ENCODE results near the gene SEMA4C. TPM values are rescaled to one million over a fixed set of nuclear protein-coding genes. Genes with fewer than 3 reads are reported as not detected.

Gene SEMA4C
- polyA plus RNA-seq, 1 donor (not counting 4 experiments of a cell fraction or from before 2014, with no cell fraction given): 7.5 TPM

GRCh38 chr2:96870626-96871255, 861 bp upstream of the SEMA4C start:
- Histone ChIP-seq H3K9me3 (ENCODE audit: control insufficient read depth, low read depth, low read length) (no peaks in the 10 kb centered on the region), H4K20me1 (ENCODE audit: control insufficient read depth, extremely low read depth, insufficient read depth, low read length) (no peaks in the 10 kb centered on the region), H3K79me2 (ENCODE audit: control insufficient read depth, insufficient read depth, low read length) (peaks cover 9% of the 10 kb centered on the region), H3K27ac (ENCODE audit: control insufficient read depth, insufficient read depth, low read length) (no peak overlapping the region), H3K27me3 (ENCODE audit: control insufficient read depth, extremely low read depth, insufficient read depth, low read length) (no peaks in the 10 kb centered on the region), H3K4me2 (ENCODE audit: control insufficient read depth, extremely low read depth, insufficient read depth, low read depth, low read length) (peak overlapping the region; percentile 11), H2AFZ (ENCODE audit: control insufficient read depth, low read length) (peak overlapping the region; percentile 65), H3K36me3 (ENCODE audit: control insufficient read depth in 2 of 2, extremely low read depth in 1 of 2, insufficient read depth in 2 of 2, low read length in 2 of 2) (peaks cover 4 to 9% of the 10 kb centered on the region in 2 experiments), H3K4me3 (ENCODE audit: control insufficient read depth in 2 of 3, extremely low read depth in 1 of 3, insufficient read depth in 2 of 3, low read depth in 1 of 3, low read length in 3 of 3) (peak overlapping the region in 2 of 3 experiments; percentile 33 to 80), H3K9ac (ENCODE audit: control insufficient read depth, extremely low read depth, insufficient read depth, low read length) (no peak overlapping the region), H3K4me1 (ENCODE audit: control insufficient read depth, extremely low read depth, insufficient read depth, low read length) (peaks cover 42% of the 10 kb centered on the region), H3K9me1 (ENCODE audit: control insufficient read depth, extremely low read depth, insufficient read depth, low read length) (peaks cover 3% of the 10 kb centered on the region)
- FAIRE-seq: peak; percentile 39
- DNase-seq (ENCODE audit: low read depth, low spot score): no peak
- dilution Hi-C loops (cut with MboI; ENCODE audit: extremely low pct_ligation_motif_present, low sequenced_read_pairs): no loop called here
- TF ChIP-seq CTCF (optimal IDR thresholded peaks at IDR 0.05 in 1 of 3, IDR thresholded peaks at IDR 0.05 in 1 of 3, conservative IDR thresholded peaks at IDR 0.05 in 1 of 3; ENCODE audit: extremely low read depth in 1 of 3, insufficient read depth in 2 of 3, low read length in 3 of 3): no peak
- TF ChIP-seq EZH2 (IDR thresholded peaks at IDR 0.05; ENCODE audit: low read length): no peak

DNA sequence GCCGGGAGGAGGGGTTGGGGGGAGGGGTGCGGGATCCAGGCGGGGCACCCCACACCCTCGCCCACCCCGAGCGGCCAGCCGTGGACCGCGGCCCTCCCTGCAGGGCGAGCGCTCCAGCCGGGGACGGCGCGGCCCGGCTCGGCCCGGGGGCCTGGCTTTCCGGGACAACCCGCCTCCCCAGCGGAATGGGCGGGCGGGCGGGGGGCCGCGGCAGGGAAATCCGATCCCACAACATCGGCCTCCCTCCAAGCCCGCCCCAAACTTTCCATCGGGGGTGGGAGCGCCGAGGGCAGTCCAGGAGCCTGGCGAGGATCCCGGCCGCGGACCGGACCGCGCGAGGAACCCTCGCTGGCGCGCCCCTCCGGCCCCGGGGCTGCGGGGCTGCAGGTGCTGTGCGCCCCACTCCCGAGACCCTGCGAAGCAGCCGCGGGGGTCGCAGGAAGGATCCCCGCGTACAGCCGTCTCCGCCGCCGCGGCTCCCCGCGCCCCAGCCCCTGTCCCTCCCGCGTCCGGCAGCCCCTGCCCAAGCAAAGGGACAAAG, 529 bp downstream of the SEMA4C start:
- Histone ChIP-seq H3K4me1 (ENCODE audit: control insufficient read depth, extremely low read depth, insufficient read depth, low read length) (peaks cover 38% of the 10 kb centered on the region), H3K9ac (ENCODE audit: control insufficient read depth, extremely low read depth, insufficient read depth, low read length) (peak overlapping the region; percentile 60), H2AFZ (ENCODE audit: control insufficient read depth, low read length) (peak overlapping the region; percentile 3), H3K36me3 (ENCODE audit: control insufficient read depth in 2 of 2, extremely low read depth in 1 of 2, insufficient read depth in 2 of 2, low read length in 2 of 2) (peaks cover 16 to 21% of the 10 kb centered on the region in 2 experiments), H3K9me3 (ENCODE audit: control insufficient read depth, low read depth, low read length) (no peaks in the 10 kb centered on the region), H4K20me1 (ENCODE audit: control insufficient read depth, extremely low read depth, insufficient read depth, low read length) (no peaks in the 10 kb centered on the region), H3K27me3 (ENCODE audit: control insufficient read depth, extremely low read depth, insufficient read depth, low read length) (no peaks in the 10 kb centered on the region), H3K4me3 (ENCODE audit: control insufficient read depth in 2 of 3, extremely low read depth in 1 of 3, insufficient read depth in 2 of 3, low read depth in 1 of 3, low read length in 3 of 3) (peak overlapping the region; percentile 75 to 90 (median 80)), H3K79me2 (ENCODE audit: control insufficient read depth, insufficient read depth, low read length) (peaks cover 9% of the 10 kb centered on the region), H3K27ac (ENCODE audit: control insufficient read depth, insufficient read depth, low read length) (no peak overlapping the region), H3K9me1 (ENCODE audit: control insufficient read depth, extremely low read depth, insufficient read depth, low read length) (peaks cover 3% of the 10 kb centered on the region), H3K4me2 (ENCODE audit: control insufficient read depth, extremely low read depth, insufficient read depth, low read depth, low read length) (peak overlapping the region; percentile 93)
- dilution Hi-C loops (cut with MboI; ENCODE audit: extremely low pct_ligation_motif_present, low sequenced_read_pairs): no loop called here
- FAIRE-seq: no peak
- TF ChIP-seq CTCF (optimal IDR thresholded peaks at IDR 0.05 in 1 of 3, IDR thresholded peaks at IDR 0.05 in 1 of 3, conservative IDR thresholded peaks at IDR 0.05 in 1 of 3; ENCODE audit: extremely low read depth in 1 of 3, insufficient read depth in 2 of 3, low read length in 3 of 3) (no peak), EZH2 (IDR thresholded peaks at IDR 0.05; ENCODE audit: low read length) (no peak)
- no peak for DNase-seq (ENCODE audit: low read depth, low spot score)
